ENCODE data around the gene BABAM2.
"Not testable (repeated sequence)": the region's sequence is repeated elsewhere in the genome, so short reads cannot be mapped to it uniquely, and the experiment has no call there.

BABAM2 gene

GRCh38 chr2:27952070-27952469, 61.5 kb downstream of the BABAM2 start:
- no peak for DNase-seq (ENCODE audit: low spot score)

- DNase-seq (ENCODE audit: low spot score), result no peak
Measured at GRCh38 chr2:27953077-27953476, 62.5 kb downstream of the BABAM2 start.

- peak; percentile 22 for DNase-seq (ENCODE audit: low spot score)
Measured at GRCh38 chr2:27954221-27954673, 63.7 kb downstream of the BABAM2 start.

- DNase-seq (ENCODE audit: low spot score), result peak; percentile 98
Measured at GRCh38 chr2:27954771-27955383, 64.3 kb downstream of the BABAM2 start.

GRCh38 chr2:27955384-27956161, 65.0 kb downstream of the BABAM2 start:
- DNase-seq (ENCODE audit: low spot score), result peak; percentile 46

- DNase-seq (ENCODE audit: low spot score), result no peak
Measured at GRCh38 chr2:27956888-27957287, 66.4 kb downstream of the BABAM2 start.

GRCh38 chr2:27958711-27959378, 68.3 kb downstream of the BABAM2 start:
- no peak for DNase-seq (ENCODE audit: low spot score)

GRCh38 chr2:27959496-27959895, 69.0 kb downstream of the BABAM2 start:
- DNase-seq (ENCODE audit: low spot score), result peak; percentile 22

GRCh38 chr2:27960237-27960912, 69.8 kb downstream of the BABAM2 start:
- peak; percentile 12 for DNase-seq (ENCODE audit: low spot score)

GRCh38 chr2:27962006-27962405, 71.5 kb downstream of the BABAM2 start:
- DNase-seq (ENCODE audit: low spot score), result no peak

- DNase-seq (ENCODE audit: low spot score), result no peak
Measured at GRCh38 chr2:27963472-27963871, 72.9 kb downstream of the BABAM2 start.

- no peak for DNase-seq (ENCODE audit: low spot score)
Measured at GRCh38 chr2:27964067-27964466, 73.5 kb downstream of the BABAM2 start.

- DNase-seq (ENCODE audit: low spot score), result no peak
Measured at GRCh38 chr2:27965841-27966240, 75.3 kb downstream of the BABAM2 start.

GRCh38 chr2:27966466-27966865, 75.9 kb downstream of the BABAM2 start:
- no peak for DNase-seq (ENCODE audit: low spot score)

GRCh38 chr2:27967076-27967475, 76.5 kb downstream of the BABAM2 start:
- DNase-seq (ENCODE audit: low spot score), result no peak

- not testable (repeated sequence) for DNase-seq (ENCODE audit: low spot score)
Measured at GRCh38 chr2:27968045-27968444, 77.5 kb downstream of the BABAM2 start.

GRCh38 chr2:27968957-27969356, 78.4 kb downstream of the BABAM2 start:
- not testable (repeated sequence) for DNase-seq (ENCODE audit: low spot score)

- DNase-seq (ENCODE audit: low spot score), result no peak
Measured at GRCh38 chr2:27972311-27972710, 81.8 kb downstream of the BABAM2 start.

- no peak for DNase-seq (ENCODE audit: low spot score)
Measured at GRCh38 chr2:27973592-27973991, 83.1 kb downstream of the BABAM2 start.

GRCh38 chr2:27976308-27976707, 85.8 kb downstream of the BABAM2 start:
- DNase-seq (ENCODE audit: low spot score), result no peak

- DNase-seq (ENCODE audit: low spot score), result peak; percentile 80
Measured at GRCh38 chr2:27977731-27978312, 87.3 kb downstream of the BABAM2 start.

GRCh38 chr2:27978761-27979160, 88.2 kb downstream of the BABAM2 start:
- not testable (repeated sequence) for DNase-seq (ENCODE audit: low spot score)
